ENCODE results near the gene TTC29. TPM values are rescaled to one million over a fixed set of nuclear protein-coding genes. Genes with fewer than 3 reads are reported as not detected.

Gene TTC29
- total RNA-seq, 4 donors from 2014 or later = not detected

GRCh38 chr4:146890301-146890700 is 55.4 kb downstream of the TTC29 start:
- H3K36me3 ChIP-seq = no peaks in the 10 kb centered on the region
- intact Hi-C loops (cut with DNase I) = no loop called here
- no peaks in the 10 kb centered on the region for H3K27me3 ChIP-seq
- 57 to 68% methylated on average over 3 of the region's 3 CpGs for WGBS, 2 donors
- TF ChIP-seq POLR2A (IDR thresholded peaks at IDR 0.05) (no peak), CTCF (IDR thresholded peaks at IDR 0.05) (no peak)
- no peak overlapping the region for H3K27ac ChIP-seq
- no peak for DNase-seq
- no peak overlapping the region for H3K4me3 ChIP-seq
- H3K9me3 ChIP-seq = no peaks in the 10 kb centered on the region
- no peaks in the 10 kb centered on the region for H3K4me1 ChIP-seq

- H3K27ac ChIP-seq = no peak overlapping the region
- intact Hi-C loops (cut with DNase I) = no loop called here
- DNase-seq = no peak
- H3K4me1 ChIP-seq = no peaks in the 10 kb centered on the region
- H3K27me3 ChIP-seq = no peaks in the 10 kb centered on the region
- H3K4me3 ChIP-seq = no peak overlapping the region
- H3K9me3 ChIP-seq = no peaks in the 10 kb centered on the region
- no peaks in the 10 kb centered on the region for H3K36me3 ChIP-seq
- TF ChIP-seq CTCF (IDR thresholded peaks at IDR 0.05) = no peak
- TF ChIP-seq POLR2A (IDR thresholded peaks at IDR 0.05) = no peak
- 71 to 79% methylated on average over 3 of the region's 3 CpGs for WGBS, 2 donors
Measured at GRCh38 chr4:146883070-146883469, 62.6 kb downstream of the TTC29 start.

GRCh38 chr4:146857298-146857697 is 88.4 kb downstream of the TTC29 start:
- intact Hi-C loops (cut with DNase I) = no loop called here
- no peak for DNase-seq
- TF ChIP-seq POLR2A (IDR thresholded peaks at IDR 0.05) = no peak
- no peak for TF ChIP-seq CTCF (IDR thresholded peaks at IDR 0.05)
- no peaks in the 10 kb centered on the region for H3K4me1 ChIP-seq
- no peaks in the 10 kb centered on the region for H3K36me3 ChIP-seq
- no peak overlapping the region for H3K4me3 ChIP-seq
- 48 to 54% methylated on average over 3 of the region's 3 CpGs for WGBS, 2 donors
- no peak overlapping the region for H3K27ac ChIP-seq
- H3K27me3 ChIP-seq = no peaks in the 10 kb centered on the region
- H3K9me3 ChIP-seq = no peaks in the 10 kb centered on the region

- intact Hi-C loops (cut with DNase I) = no loop called here
- WGBS, 2 donors = 83 to 90% methylated on average over 4 of the region's 4 CpGs
Measured at GRCh38 chr4:146855761-146856160, 89.9 kb downstream of the TTC29 start.

GRCh38 chr4:146852360-146852759 is 93.3 kb downstream of the TTC29 start:
- H3K36me3 ChIP-seq = no peaks in the 10 kb centered on the region
- H3K4me1 ChIP-seq = no peaks in the 10 kb centered on the region
- H3K27me3 ChIP-seq = no peaks in the 10 kb centered on the region
- no peak overlapping the region for H3K27ac ChIP-seq
- no peak for TF ChIP-seq CTCF (IDR thresholded peaks at IDR 0.05)
- TF ChIP-seq POLR2A (IDR thresholded peaks at IDR 0.05) = no peak
- no peak overlapping the region for H3K4me3 ChIP-seq
- WGBS, 2 donors = 41 to 65% methylated on average over 2 of the region's 2 CpGs
- no peaks in the 10 kb centered on the region for H3K9me3 ChIP-seq
- intact Hi-C loops (cut with DNase I) = no loop called here
- DNase-seq = no peak

More at GRCh38 chr4:146855761-146856160, 89.9 kb downstream of the TTC29 start:
- TF ChIP-seq POLR2A (IDR thresholded peaks at IDR 0.05) = no peak
- TF ChIP-seq CTCF (IDR thresholded peaks at IDR 0.05) = no peak
- no peaks in the 10 kb centered on the region for H3K27me3 ChIP-seq
- H3K4me3 ChIP-seq = no peak overlapping the region
- H3K4me1 ChIP-seq = no peaks in the 10 kb centered on the region
- no peaks in the 10 kb centered on the region for H3K9me3 ChIP-seq
- no peaks in the 10 kb centered on the region for H3K36me3 ChIP-seq
- no peak for DNase-seq
- no peak overlapping the region for H3K27ac ChIP-seq

Data from esophagus squamous epithelium (tissue), 5 donors.